ENCODE results near the gene INSIG1. TPM values are rescaled to one million over a fixed set of nuclear protein-coding genes. Genes with fewer than 3 reads are reported as not detected.

Gene INSIG1
- polyA plus RNA-seq, 1 of the 3 experiments (the other 2 are of a cell fraction), result 6.4 TPM

DNA sequence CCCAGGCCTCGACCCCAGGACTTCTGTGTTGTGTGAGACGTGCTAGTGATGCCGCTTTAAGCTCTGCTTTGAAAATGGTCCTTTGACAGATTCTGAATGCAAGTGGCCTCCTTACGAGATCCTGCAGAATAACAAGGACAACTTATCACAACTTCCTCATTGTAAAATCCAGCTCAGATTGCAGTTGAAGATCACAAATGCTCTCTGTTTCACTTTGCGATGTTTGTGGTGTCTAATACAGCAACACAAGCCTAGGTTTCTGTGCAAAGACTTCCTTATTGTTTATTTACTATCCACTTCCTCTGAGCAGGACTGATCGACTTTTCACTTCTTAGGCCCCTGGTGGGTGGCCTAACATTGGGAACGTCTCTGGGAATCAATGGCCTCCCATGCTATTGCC, 31.7 kb upstream of the INSIG1 start (continued):
- TF ChIP-seq EZH2phosphoT487 (IDR thresholded peaks at IDR 0.05; ENCODE audit: borderline replicate concordance, low read depth), result no peak
- TF ChIP-seq ELF1 (IDR thresholded peaks at IDR 0.05), result no peak
- TF ChIP-seq EP300 (IDR thresholded peaks at IDR 0.05; ENCODE audit: borderline replicate concordance in 1 of 2, low read depth in 1 of 2, low read length in 1 of 2), result no peak
- no peak for TF ChIP-seq CHD2 (IDR thresholded peaks at IDR 0.05; ENCODE audit: low read length, partially characterized antibody)
- no peak for TF ChIP-seq RCOR1 (IDR thresholded peaks at IDR 0.05; ENCODE audit: low read length)
- TF ChIP-seq, protein P1, sequence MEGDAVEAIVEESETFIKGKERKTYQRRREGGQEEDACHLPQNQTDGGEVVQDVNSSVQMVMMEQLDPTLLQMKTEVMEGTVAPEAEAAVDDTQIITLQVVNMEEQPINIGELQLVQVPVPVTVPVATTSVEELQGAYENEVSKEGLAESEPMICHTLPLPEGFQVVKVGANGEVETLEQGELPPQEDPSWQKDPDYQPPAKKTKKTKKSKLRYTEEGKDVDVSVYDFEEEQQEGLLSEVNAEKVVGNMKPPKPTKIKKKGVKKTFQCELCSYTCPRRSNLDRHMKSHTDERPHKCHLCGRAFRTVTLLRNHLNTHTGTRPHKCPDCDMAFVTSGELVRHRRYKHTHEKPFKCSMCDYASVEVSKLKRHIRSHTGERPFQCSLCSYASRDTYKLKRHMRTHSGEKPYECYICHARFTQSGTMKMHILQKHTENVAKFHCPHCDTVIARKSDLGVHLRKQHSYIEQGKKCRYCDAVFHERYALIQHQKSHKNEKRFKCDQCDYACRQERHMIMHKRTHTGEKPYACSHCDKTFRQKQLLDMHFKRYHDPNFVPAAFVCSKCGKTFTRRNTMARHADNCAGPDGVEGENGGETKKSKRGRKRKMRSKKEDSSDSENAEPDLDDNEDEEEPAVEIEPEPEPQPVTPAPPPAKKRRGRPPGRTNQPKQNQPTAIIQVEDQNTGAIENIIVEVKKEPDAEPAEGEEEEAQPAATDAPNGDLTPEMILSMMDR (IDR thresholded peaks at IDR 0.05), result no peak
- no peak for TF ChIP-seq RFX5 (IDR thresholded peaks at IDR 0.05; ENCODE audit: low read length)

DNA sequence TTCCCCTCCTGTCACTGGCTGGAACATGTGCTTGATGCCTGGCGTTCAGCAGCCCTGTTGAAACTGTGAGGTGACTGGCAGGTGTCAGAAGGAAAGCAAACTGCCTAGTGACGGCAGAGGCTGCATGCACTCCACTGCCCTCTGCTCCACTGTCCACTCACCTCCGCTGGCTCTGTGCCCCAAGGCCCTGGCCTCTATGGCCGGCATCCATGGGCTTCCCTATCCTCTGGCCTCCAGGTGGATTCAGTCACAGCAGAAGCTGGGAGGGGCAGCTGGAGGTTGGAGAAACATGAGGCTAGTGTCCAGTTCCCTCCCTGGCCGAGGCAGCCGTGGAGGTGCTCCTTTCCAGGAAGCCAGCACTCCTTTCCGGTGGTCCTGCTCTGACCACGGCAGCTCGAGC, 31.2 kb upstream of the INSIG1 start:
- peaks cover 5% of the 10 kb centered on the region for H3K27me3 ChIP-seq (ENCODE audit: insufficient read depth)
- TF ChIP-seq EZH2phosphoT487 (IDR thresholded peaks at IDR 0.05; ENCODE audit: borderline replicate concordance, low read depth), result no peak
- TF ChIP-seq POLR2AphosphoS5 (IDR thresholded peaks at IDR 0.05; ENCODE audit: low read depth, low read length), result no peak
- TF ChIP-seq SMC3 (IDR thresholded peaks at IDR 0.05; ENCODE audit: low read depth, low read length), result no peak
- TF ChIP-seq RXRA (IDR thresholded peaks at IDR 0.05; ENCODE audit: borderline replicate concordance, low read depth), result no peak
- no peak for TF ChIP-seq RCOR1 (IDR thresholded peaks at IDR 0.05; ENCODE audit: low read length)
- no peak for TF ChIP-seq GABPA (IDR thresholded peaks at IDR 0.05; ENCODE audit: low read depth)
- no peak for TF ChIP-seq EP300 (IDR thresholded peaks at IDR 0.05; ENCODE audit: borderline replicate concordance in 1 of 2, low read depth in 1 of 2, low read length in 1 of 2)
- no peak overlapping the region for H3K4me2 ChIP-seq
- no peak overlapping the region for H3K27ac ChIP-seq (ENCODE audit: low read depth in 2 of 2, low read length in 1 of 2)
- H3K9me3 ChIP-seq, result no peaks in the 10 kb centered on the region
- H3F3A ChIP-seq (replicated peaks; ENCODE audit: insufficient read depth), result no peaks in the 10 kb centered on the region
- DNase-seq, result no peak
- ChIA-PET CTCF (interaction anchor here (1.1 to 1.6 kb wide), 2 partner anchors 9 to 76 kb away, joined by 3 to 4 read pairs; no protein-coding TSS in a partner anchor), POLR2A (no interaction called here)
- no peaks in the 10 kb centered on the region for H3K4me1 ChIP-seq (ENCODE audit: control insufficient read depth in 1 of 2, insufficient read depth in 2 of 2, low read depth in 1 of 2, low read length in 1 of 2)
- no peaks in the 10 kb centered on the region for H3K9me2 ChIP-seq
- no peak overlapping the region for H3K9ac ChIP-seq
- H3K4me3 ChIP-seq (ENCODE audit: low read depth in 2 of 2, low read length in 1 of 2), result no peak overlapping the region
- H3K79me2 ChIP-seq (ENCODE audit: insufficient read depth), result no peaks in the 10 kb centered on the region
- H4K20me1 ChIP-seq (ENCODE audit: insufficient read depth), result no peaks in the 10 kb centered on the region
- no peak overlapping the region for H2AFZ ChIP-seq (ENCODE audit: low read depth)
- 70% methylated on average over 9 of the region's 9 CpGs for WGBS (ENCODE audit: low lambda C conversion rate)
- H3K36me3 ChIP-seq (replicated peaks in 1 of 2; ENCODE audit: control insufficient read depth in 1 of 2, insufficient read depth in 2 of 2, low read length in 1 of 2), result no peaks in the 10 kb centered on the region

DNA sequence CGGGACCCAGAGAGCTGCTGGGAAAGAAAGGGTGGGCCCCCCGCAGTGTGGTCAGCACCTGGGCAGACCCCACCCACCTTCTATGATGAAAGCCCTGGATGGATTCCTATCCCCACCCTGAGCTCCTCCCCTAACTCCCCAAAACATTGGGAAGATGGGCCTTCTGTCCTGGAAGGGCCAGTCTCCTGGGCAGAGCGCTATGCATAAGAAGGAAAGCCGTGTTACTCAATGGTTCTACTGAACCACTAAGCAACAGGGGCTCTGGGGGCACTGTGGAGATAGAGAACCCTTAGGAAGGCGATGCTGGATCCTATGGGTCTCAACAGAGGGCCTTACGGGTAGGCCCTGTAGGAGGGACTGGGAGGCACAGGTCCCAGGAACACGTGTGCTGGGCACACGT, 30.7 kb upstream of the INSIG1 start:
- CTCF ChIA-PET, result interaction anchor here (1.1 to 1.6 kb wide), 3 partner anchors 9 to 76 kb away, joined by 3 to 4 read pairs (median 3); no protein-coding TSS in a partner anchor
- DNase-seq, result no peak
- H3K79me2 ChIP-seq (ENCODE audit: insufficient read depth), result no peaks in the 10 kb centered on the region
- no peaks in the 10 kb centered on the region for H3F3A ChIP-seq (replicated peaks; ENCODE audit: insufficient read depth)
- H3K27me3 ChIP-seq (ENCODE audit: insufficient read depth), result peaks cover 5% of the 10 kb centered on the region
- H4K20me1 ChIP-seq (ENCODE audit: insufficient read depth), result no peaks in the 10 kb centered on the region
- H3K4me1 ChIP-seq (ENCODE audit: control insufficient read depth in 1 of 2, insufficient read depth in 2 of 2, low read depth in 1 of 2, low read length in 1 of 2), result no peaks in the 10 kb centered on the region
- WGBS (ENCODE audit: low lambda C conversion rate), result 61% methylated on average over 8 of the region's 8 CpGs
- no peak overlapping the region for H3K9ac ChIP-seq
- H3K36me3 ChIP-seq (replicated peaks in 1 of 2; ENCODE audit: control insufficient read depth in 1 of 2, insufficient read depth in 2 of 2, low read length in 1 of 2), result no peaks in the 10 kb centered on the region
- no peak overlapping the region for H3K4me3 ChIP-seq (ENCODE audit: low read depth in 2 of 2, low read length in 1 of 2)
- POLR2A ChIA-PET, result no interaction called here
- no peaks in the 10 kb centered on the region for H3K9me3 ChIP-seq
- H3K9me2 ChIP-seq, result no peaks in the 10 kb centered on the region
- no peak overlapping the region for H3K27ac ChIP-seq (ENCODE audit: low read depth in 2 of 2, low read length in 1 of 2)
- no peak overlapping the region for H3K4me2 ChIP-seq
- H2AFZ ChIP-seq (ENCODE audit: low read depth), result no peak overlapping the region
- TF ChIP-seq, protein P2, sequence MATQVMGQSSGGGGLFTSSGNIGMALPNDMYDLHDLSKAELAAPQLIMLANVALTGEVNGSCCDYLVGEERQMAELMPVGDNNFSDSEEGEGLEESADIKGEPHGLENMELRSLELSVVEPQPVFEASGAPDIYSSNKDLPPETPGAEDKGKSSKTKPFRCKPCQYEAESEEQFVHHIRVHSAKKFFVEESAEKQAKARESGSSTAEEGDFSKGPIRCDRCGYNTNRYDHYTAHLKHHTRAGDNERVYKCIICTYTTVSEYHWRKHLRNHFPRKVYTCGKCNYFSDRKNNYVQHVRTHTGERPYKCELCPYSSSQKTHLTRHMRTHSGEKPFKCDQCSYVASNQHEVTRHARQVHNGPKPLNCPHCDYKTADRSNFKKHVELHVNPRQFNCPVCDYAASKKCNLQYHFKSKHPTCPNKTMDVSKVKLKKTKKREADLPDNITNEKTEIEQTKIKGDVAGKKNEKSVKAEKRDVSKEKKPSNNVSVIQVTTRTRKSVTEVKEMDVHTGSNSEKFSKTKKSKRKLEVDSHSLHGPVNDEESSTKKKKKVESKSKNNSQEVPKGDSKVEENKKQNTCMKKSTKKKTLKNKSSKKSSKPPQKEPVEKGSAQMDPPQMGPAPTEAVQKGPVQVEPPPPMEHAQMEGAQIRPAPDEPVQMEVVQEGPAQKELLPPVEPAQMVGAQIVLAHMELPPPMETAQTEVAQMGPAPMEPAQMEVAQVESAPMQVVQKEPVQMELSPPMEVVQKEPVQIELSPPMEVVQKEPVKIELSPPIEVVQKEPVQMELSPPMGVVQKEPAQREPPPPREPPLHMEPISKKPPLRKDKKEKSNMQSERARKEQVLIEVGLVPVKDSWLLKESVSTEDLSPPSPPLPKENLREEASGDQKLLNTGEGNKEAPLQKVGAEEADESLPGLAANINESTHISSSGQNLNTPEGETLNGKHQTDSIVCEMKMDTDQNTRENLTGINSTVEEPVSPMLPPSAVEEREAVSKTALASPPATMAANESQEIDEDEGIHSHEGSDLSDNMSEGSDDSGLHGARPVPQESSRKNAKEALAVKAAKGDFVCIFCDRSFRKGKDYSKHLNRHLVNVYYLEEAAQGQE (IDR thresholded peaks at IDR 0.05; ENCODE audit: low read depth, low read length), result no peak
- TF ChIP-seq TEAD4 (IDR thresholded peaks at IDR 0.05; ENCODE audit: borderline replicate concordance, insufficient read depth), result no peak
- no peak for TF ChIP-seq POLR2AphosphoS5 (IDR thresholded peaks at IDR 0.05; ENCODE audit: low read depth, low read length)
- TF ChIP-seq, protein P3, sequence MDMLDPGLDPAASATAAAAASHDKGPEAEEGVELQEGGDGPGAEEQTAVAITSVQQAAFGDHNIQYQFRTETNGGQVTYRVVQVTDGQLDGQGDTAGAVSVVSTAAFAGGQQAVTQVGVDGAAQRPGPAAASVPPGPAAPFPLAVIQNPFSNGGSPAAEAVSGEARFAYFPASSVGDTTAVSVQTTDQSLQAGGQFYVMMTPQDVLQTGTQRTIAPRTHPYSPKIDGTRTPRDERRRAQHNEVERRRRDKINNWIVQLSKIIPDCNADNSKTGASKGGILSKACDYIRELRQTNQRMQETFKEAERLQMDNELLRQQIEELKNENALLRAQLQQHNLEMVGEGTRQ (IDR thresholded peaks at IDR 0.05; ENCODE audit: borderline replicate concordance, low read depth, low read length), result no peak
- TF ChIP-seq NFIC (IDR thresholded peaks at IDR 0.05; ENCODE audit: borderline replicate concordance), result no peak
- TF ChIP-seq CHD2 (IDR thresholded peaks at IDR 0.05; ENCODE audit: low read length, partially characterized antibody), result no peak
- TF ChIP-seq SIN3A (IDR thresholded peaks at IDR 0.05; ENCODE audit: borderline replicate concordance, low read depth, low read length), result no peak
- no peak for TF ChIP-seq MXI1 (IDR thresholded peaks at IDR 0.05; ENCODE audit: low read depth, low read length)
- no peak for TF ChIP-seq GATA2 (CRISPR knock-in tag; IDR thresholded peaks at IDR 0.05)
- TF ChIP-seq, protein P4, sequence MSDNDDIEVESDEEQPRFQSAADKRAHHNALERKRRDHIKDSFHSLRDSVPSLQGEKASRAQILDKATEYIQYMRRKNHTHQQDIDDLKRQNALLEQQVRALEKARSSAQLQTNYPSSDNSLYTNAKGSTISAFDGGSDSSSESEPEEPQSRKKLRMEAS (IDR thresholded peaks at IDR 0.05; ENCODE audit: low read depth), result no peak

All from SK-N-SH (cell line).